HuH-7.5 (cell line): ENCODE data around the gene CALHM2.
"Not testable (repeated sequence)": the region's sequence is repeated elsewhere in the genome, so short reads cannot be mapped to it uniquely, and the experiment has no call there.

Experiments used
- DNase-seq: peaks from one replicate; pipeline ENCODE4 v3.0.0; 2011; ENCODE audit warnings: low spot score

CALHM2 gene

DNA sequence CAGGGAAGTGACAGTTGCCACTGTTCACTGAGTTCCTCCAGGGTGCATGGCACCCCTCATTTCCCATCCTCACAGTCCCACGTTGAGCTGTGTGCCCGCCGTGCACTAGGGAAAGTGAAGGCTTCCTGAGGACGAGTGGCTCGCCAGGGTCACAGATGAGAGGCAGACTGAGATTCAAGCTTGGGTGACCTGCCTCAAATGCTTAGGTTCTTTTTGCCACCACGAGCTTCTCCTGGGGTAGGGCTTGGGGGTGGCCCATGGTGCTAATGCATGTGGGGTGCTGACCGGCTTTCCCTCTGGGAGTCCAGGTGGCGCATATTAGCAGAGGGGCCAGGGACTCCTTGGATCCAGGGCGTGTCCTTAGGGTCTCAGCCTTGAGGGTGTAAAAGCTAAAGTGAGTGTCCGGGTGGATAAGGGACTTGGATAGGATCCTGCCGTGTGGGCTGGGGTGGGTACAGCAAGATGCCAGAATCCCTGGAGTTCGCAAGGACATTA lies 1.9 kb downstream of the CALHM2 start:
- no peak for DNase-seq

DNA sequence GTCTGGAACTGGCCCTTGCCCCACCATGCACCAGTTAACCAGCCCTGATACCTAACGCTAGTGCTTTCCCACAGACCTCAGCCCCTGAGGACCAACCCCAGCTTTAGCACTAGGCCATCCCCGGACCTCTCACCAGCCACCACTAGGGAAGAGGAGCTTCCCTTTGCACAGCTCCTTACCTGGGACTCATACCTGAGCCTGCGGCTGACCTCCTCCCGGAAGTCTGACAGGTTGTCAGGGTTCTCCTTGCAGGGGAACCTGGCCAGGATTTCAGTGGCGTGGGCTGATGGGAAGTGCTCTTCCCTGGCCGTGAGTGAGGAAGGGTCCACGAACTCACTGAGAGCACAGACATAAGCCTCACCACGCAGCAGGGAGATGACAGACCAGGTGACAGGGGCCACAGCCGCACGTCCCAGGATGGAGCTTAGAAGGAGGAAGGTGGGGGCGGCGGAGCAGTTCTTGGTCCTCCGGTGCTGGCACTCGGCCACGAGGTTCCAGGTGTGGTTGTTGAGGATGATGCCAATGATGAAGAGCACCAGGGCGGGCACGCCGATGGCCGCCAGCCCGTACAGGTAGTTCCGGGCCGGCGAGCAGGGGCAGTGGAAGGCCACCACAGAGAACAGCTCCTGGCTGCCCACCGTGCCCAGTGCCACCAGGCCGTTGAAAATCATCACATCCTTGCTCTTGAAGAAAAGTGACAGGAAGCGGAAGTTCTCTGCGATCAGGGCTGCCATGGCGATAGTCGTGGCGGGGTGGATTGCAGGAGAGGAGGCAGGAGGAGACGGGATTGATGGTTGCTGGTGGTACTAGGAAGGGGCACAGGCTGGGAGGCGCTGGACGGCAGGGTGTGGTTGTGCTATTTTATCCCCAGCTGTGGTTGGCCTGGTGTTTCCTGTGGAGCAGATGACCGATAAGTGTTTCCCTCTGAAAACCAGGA lies 2.7 kb downstream of the CALHM2 start:
- DNase-seq, result no peak

- DNase-seq, result no peak
Observed at GRCh38 chr10:103448746-103449145, 3.4 kb downstream of the CALHM2 start.

GRCh38 chr10:103447187-103447586 lies 5.0 kb downstream of the CALHM2 start:
- no peak for DNase-seq

- no peak for DNase-seq
Observed at GRCh38 chr10:103445767-103446567, 6.2 kb downstream of the CALHM2 start.

DNA sequence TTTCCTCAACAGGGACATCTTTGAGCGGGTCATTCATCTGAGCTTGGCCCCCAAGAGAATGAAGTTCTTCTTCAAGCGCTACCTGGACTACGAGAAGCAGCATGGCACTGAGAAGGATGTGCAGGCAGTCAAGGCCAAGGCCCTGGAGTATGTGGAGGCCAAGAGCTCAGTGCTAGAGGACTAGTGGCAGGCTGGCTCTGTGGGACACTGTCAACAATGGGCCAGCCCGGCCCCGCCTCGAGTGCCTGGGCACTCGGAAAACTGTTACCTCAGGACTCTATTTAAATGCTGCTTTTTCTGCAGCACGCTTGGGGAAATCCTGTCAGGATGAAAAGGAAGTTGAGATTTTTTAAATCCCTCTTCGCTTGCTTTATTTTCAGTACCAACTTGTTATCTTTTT lies 6.8 kb downstream of the CALHM2 start:
- DNase-seq, result no peak

GRCh38 chr10:103444478-103444877 lies 7.7 kb downstream of the CALHM2 start:
- no peak for DNase-seq

DNA sequence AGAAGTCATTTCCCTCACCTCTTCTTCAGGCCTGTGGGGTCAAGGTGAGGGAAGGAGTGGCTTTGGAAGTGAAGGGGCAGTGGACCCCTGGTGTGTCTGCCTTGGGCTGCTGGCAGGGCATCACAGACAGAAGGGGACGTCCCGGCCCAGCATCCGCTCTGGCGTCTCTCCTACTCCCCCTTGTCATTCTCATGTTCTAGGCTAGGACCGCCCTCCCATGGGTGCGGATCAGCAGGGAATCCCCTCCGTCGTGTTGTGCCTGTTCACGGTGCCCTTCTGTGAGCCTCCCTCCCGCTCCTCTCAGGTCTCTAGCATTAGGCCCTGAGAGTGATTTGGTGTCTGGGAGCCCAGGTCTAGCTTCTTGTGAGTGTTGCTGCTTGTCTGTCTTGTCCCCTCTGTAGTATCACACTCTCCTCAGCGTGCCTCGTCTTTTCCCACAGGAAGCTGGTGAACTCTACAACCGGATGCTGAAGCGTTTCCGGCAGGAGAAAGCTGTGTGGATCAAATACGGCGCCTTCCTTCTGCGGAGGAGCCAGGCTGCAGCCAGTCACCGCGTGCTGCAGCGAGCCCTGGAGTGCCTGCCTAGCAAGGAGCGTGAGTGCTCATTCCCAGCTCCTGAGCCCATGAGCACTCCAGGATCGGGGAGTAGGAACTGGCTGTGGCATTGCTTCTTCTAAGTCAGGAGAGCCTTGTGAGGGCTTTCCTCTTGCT lies 8.5 kb downstream of the CALHM2 start:
- DNase-seq, result no peak

GRCh38 chr10:103442031-103442461 lies 10.1 kb downstream of the CALHM2 start:
- DNase-seq, result no peak

GRCh38 chr10:103441611-103442010 lies 10.6 kb downstream of the CALHM2 start:
- DNase-seq, result no peak

- no peak for DNase-seq
Observed at GRCh38 chr10:103441206-103441605, 11.0 kb downstream of the CALHM2 start.

DNA sequence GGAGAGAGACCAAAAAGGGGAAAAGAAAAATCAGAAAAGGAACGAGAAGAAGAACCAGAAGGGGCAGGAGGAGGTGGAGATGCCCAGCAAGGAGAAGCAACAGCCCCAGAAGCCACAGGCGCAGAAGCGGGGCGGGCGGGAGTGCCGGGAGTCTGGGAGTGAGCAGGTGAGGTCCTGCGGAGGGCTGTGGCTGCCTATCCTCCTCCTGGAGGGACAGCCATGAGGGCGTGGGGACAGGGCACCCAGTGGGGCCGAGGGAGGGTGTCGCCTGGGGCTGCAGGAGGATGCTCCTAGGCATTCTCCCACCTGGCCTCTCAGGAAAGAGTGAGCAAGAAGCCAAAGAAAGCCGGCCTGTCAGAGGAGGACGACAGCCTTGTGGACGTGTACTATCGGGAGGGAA lies 11.8 kb downstream of the CALHM2 start:
- DNase-seq, result no peak

GRCh38 chr10:103439776-103440175 lies 12.4 kb downstream of the CALHM2 start:
- DNase-seq, result no peak

DNA sequence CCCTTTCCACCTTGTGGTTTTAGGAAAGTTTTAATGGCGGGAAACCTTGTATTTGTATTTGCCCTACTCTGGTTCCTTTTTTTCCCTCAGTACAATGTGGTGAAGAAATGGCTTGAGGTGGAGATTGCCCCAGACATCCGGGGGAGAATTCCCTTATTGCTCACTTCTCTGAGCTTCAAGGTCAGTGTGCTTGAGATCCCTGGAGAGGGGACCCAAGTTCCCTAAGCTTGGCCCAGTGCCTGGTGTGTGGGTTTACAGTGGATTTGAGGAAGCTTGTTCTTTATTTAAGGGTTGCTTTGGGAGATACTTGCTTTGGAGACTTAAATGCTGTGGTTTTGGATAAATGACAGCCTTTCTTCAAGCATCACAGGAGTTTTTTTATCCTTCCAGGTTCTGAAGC lies 18.3 kb downstream of the CALHM2 start:
- DNase-seq, result no peak

DNA sequence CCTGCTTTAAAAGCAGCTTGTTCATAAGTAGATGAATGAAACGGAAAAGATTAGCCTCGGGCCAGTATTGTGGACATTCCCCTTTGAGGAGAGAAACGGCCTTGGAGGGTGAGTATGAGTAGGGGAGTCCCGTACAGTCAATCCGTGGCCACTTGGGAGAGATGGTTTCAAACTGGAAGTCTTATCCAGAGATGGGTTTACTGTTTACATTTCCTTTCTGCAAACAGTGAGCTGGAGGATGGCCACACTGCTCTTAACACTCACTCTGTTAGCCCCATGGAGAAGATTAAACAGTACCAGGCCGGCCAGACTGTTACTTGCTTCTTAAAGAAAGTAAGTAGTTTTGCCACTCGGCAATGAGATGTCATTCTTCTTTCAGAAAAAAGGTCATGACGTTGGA lies 20.3 kb downstream of the CALHM2 start:
- no peak for DNase-seq

DNA sequence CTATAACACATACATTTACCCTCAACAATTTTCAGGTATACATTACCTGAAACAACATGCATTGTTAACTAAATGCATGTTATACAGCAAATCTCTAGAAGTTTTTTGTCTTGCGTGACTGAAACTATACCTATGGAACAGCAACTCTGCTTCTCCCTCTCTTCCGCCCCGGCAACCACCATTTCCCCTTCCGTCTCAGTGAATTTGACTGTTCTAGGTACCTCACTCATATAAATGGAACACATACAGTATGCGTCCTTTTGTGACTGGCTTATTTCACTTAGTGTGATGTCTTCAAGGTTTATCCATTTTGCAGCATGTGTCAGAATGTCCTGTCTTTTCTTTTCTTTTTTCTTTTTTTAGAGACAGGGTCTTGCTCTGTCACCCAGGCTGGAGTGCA lies 22.5 kb downstream of the CALHM2 start:
- no peak for DNase-seq

GRCh38 chr10:103428989-103429643 lies 23.1 kb downstream of the CALHM2 start:
- DNase-seq, result no peak

GRCh38 chr10:103427866-103428265 lies 24.3 kb downstream of the CALHM2 start:
- no peak for DNase-seq

DNA sequence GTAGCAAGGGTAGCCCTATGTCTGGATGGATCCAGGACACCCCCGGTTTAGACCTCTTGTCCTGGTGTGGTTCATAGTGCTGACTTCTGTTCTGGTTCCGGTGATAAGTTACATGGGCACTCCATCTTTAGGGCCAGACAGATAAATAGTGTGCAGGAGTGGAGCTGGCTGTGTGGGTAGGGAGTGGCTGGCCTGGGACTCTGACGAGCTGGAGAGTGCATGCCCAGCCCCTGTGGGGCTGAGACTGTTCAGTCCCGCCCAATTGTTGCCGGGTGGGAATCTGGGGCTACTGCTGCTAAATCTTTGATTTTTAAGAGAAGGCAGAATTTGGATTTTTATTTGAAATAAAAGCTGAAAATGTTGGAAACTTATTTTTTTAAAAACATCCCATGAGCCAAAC lies 28.4 kb downstream of the CALHM2 start:
- DNase-seq, result no peak

DNA sequence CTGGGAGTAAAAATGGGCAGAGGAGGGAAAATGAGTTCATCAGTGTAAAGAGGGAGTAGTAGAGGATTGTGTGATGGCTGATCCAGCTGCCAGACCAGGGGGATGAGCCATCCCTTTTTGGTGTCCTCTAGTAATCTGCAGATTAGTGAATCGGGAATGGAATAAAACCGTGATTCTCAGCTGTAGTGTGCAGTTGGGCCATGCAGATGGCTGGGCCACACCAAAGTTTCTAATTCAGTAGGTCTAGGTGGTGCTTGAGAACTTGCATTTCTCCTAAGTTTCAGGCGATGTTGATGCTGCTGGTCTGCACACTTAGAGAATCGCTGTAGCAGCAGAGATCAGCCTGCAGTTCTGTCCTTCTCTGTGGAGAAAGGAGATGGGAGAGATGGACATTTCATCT lies 33.1 kb downstream of the CALHM2 start:
- no peak for DNase-seq

DNA sequence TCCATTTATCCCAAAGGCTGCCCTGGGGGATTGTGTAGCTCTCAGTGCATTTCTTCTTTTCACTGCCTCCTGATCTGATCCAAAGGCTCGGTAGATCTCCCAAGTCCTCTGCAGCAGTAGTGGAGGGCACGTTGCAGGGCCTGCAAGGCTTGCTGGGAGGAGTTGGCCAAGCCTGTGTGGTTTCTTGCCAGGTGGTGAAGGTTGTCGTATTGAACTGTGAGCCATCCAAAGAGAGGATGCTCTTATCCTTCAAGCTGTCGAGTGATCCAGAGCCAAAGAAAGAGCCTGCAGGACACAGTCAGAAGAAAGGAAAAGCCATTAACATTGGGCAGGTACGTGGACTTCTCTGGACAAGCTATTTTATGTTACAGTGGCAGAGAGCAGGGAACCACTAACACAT lies 34.6 kb downstream of the CALHM2 start:
- no peak for DNase-seq

DNA sequence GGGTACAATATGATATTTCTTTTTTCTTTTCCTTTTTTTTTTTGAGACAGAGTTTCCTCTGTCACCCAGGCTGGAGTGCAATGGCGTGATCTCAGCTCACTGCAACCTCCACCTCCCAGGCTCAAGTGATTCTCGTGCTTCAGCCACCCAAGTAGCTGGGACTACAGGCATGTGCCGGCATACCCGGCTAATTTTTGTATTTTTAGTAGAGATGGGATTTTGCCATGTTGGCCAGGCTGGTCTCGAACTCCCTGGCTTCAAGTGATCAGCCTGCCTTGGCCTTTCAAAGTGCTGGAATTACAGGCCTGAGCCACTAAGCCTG lies 35.1 kb downstream of the CALHM2 start:
- not testable (repeated sequence) for DNase-seq
